Astrocyte of the cerebellum (primary cell): ENCODE data around the gene SCN11A.

Experiments used
- DNase-seq: peaks from one replicate; pipeline ENCODE4 v3.0.0-alpha.2; 2011; ENCODE audit warnings: low read depth
- H3K4me3 ChIP-seq: 2 replicates; pipeline ENCODE4 v1.5.1; 2011; ENCODE audit warnings: mild to moderate bottlenecking, low read depth, low read length, moderate library complexity
- CTCF ChIP-seq: IDR thresholded peaks from 2 replicates; pipeline ENCODE4 v1.5.1; 2012; ENCODE audit warnings: low read length, low read depth, moderate library complexity, mild to moderate bottlenecking; ENCODE audit errors: missing control alignments
- in situ Hi-C: cut with HindIII; loops from 2 replicates; pipeline ENCODE4 v1.10.0; 2017; ENCODE audit warnings: low sequenced_read_pairs

The SCN11A gene

DNA sequence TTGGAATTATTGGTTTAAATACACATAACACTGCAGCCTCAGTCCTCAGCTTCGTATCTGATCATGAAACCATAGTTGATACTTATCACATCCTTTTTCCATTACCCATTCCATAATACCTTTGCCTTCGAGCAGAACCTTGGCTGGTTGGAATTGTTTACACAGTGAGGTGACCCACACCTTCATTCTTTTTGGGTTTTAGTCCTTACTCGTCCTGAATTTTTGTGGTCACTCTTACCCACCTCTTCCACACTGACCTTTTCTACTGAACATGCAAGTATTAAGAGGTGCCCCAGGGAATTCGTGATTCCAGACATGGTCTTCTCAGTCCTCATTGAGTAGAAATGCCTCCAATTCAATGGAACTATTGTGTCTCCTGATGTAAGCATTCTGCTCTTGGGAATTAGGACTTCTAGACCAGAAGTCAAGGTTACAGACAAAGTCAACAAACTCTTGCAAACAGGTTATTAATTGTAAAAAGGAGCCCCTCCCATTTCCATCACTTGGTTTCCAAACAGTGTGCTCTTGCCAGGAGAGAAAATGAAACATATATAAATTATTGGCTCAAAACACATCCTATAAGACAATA, 37.7 kb downstream of the SCN11A start:
- TF ChIP-seq CTCF: no peak
- DNase-seq: no peak
- in situ Hi-C loops: no loop called here
- no peak overlapping the region for H3K4me3 ChIP-seq

DNA sequence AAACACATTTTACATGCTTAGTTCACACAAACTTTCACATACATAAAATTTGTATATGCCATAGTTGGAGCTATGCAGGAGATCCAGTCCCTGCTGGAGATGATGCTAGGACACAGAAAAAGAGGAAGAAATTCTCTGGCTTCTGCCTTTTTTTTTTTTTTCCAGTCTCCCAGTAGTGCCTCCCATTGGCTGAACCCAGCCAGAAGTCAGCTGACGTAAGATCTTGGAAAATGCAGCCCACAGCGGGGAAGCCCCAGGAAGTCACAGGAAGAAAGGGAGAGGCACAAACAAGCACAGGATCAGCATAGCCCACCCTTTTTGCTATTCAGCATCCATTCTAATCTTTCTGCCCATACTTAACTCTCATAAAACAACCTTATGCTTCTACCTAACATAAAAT, 38.5 kb downstream of the SCN11A start:
- in situ Hi-C loops: no loop called here
- H3K4me3 ChIP-seq: no peak overlapping the region
- no peak for DNase-seq
- TF ChIP-seq CTCF: no peak

- DNase-seq: no peak
- in situ Hi-C loops: no loop called here
- no peak overlapping the region for H3K4me3 ChIP-seq
- TF ChIP-seq CTCF: no peak
Observed at GRCh38 chr3:39011191-39011736, 40.5 kb downstream of the SCN11A start.

DNA sequence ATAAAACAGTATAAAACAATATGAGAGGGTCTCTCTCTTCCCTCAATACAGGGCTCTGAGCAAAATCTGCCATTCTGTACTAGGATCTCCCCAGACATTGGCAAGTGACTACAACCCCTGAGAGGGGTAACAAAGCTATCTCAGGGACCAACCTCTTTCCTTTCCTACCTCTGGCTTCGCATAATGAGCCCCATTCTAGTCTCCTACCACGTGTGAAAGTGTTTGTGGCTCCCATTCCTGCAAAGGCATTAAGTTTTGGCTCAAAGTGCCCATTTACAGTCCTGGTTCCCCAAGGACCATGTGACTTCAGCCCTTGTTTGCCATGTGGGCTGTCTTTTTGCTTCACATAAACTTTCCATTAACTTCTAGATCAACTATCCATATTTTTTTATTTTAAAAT, 46.4 kb downstream of the SCN11A start:
- no peak overlapping the region for H3K4me3 ChIP-seq
- no peak for TF ChIP-seq CTCF
- in situ Hi-C loops: no loop called here
- no peak for DNase-seq
